HCT116 (cell line): ENCODE data around the gene LRCH1.

Experiments
- ATF3 ChIP-seq: IDR thresholded peaks from 2 replicates; pipeline ENCODE4 v1.6.1; 2012
- ELF1 ChIP-seq: IDR thresholded peaks from 2 replicates; pipeline ENCODE4 v1.6.1; 2012; ENCODE audit warnings: low read depth, borderline replicate concordance
- EZH2 ChIP-seq: fragments of 200-600 bp; sonication (generic); IDR thresholded peaks from 2 replicates; pipeline ENCODE4 v1.6.1; 2017; ENCODE audit warnings: antibody characterized with exemption, mixed run types
- EZH2phosphoT487 ChIP-seq: fragments of 200-600 bp; IDR thresholded peaks from 2 replicates; pipeline ENCODE4 v1.6.1; 2018; ENCODE audit warnings: antibody characterized with exemption, borderline replicate concordance
- POLR2A ChIP-seq: IDR thresholded peaks from 2 replicates; pipeline ENCODE4 v1.7.0; 2011; ENCODE audit warnings: borderline replicate concordance; ENCODE audit not compliant: insufficient read depth, insufficient read length; ENCODE audit errors: extremely low read depth
- POLR2AphosphoS5 ChIP-seq: IDR thresholded peaks from 2 replicates; pipeline ENCODE4 v1.6.1; 2011; ENCODE audit warnings: mild to moderate bottlenecking, low read depth, low read length, moderate library complexity
- SP1 ChIP-seq: IDR thresholded peaks from 2 replicates; pipeline ENCODE4 v1.6.1; 2012; ENCODE audit warnings: low read depth
- TCF7L2 ChIP-seq: IDR thresholded peaks from 2 replicates; pipeline ENCODE4 v1.7.0; 2011; ENCODE audit warnings: borderline replicate concordance, inconsistent platforms; ENCODE audit not compliant: insufficient read depth, insufficient read length; ENCODE audit errors: extremely low read depth
- TF ChIP-seq, protein P1 (sequence below), 3 experiments: fragments of 200-600 bp in 1 of 3; sonication (generic) in 1 of 3; IDR thresholded peaks in 2 of 3; conservative IDR thresholded peaks in 1 of 3; 2 replicates each; pipeline ENCODE4 v1.5.1; 2012 to 2017; ENCODE audit warnings: low read depth in 2 of 3, low read length in 2 of 3, antibody characterized with exemption in 1 of 3, borderline replicate concordance in 1 of 3, control low read depth in 1 of 3, mild to moderate bottlenecking in 1 of 3, mixed read lengths in 1 of 3, mixed run types in 1 of 3, moderate library complexity in 1 of 3; ENCODE audit not compliant: insufficient read depth in 1 of 3
- TF ChIP-seq, protein P2 (sequence below): IDR thresholded peaks from 2 replicates; pipeline ENCODE4 v1.6.1; 2012; ENCODE audit warnings: low read depth

- TF ChIP-seq ATF3 (no peak), EZH2 (no peak), EZH2phosphoT487 (no peak), POLR2AphosphoS5 (no peak), SP1 (no peak), TCF7L2 (no peak), POLR2A (no peak), ELF1 (no peak)
- TF ChIP-seq, protein P1, sequence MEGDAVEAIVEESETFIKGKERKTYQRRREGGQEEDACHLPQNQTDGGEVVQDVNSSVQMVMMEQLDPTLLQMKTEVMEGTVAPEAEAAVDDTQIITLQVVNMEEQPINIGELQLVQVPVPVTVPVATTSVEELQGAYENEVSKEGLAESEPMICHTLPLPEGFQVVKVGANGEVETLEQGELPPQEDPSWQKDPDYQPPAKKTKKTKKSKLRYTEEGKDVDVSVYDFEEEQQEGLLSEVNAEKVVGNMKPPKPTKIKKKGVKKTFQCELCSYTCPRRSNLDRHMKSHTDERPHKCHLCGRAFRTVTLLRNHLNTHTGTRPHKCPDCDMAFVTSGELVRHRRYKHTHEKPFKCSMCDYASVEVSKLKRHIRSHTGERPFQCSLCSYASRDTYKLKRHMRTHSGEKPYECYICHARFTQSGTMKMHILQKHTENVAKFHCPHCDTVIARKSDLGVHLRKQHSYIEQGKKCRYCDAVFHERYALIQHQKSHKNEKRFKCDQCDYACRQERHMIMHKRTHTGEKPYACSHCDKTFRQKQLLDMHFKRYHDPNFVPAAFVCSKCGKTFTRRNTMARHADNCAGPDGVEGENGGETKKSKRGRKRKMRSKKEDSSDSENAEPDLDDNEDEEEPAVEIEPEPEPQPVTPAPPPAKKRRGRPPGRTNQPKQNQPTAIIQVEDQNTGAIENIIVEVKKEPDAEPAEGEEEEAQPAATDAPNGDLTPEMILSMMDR (IDR thresholded peaks at IDR 0.05 in 2 of 3, conservative IDR thresholded peaks at IDR 0.05 in 1 of 3; ENCODE audit: borderline replicate concordance in 1 of 3, insufficient read depth in 1 of 3, low read depth in 2 of 3, low read length in 2 of 3), result 0 out of 6 replicates have a peak, but pooled peaks of 1 of the 3 experiments have one; percentile 1
- TF ChIP-seq, protein P2, sequence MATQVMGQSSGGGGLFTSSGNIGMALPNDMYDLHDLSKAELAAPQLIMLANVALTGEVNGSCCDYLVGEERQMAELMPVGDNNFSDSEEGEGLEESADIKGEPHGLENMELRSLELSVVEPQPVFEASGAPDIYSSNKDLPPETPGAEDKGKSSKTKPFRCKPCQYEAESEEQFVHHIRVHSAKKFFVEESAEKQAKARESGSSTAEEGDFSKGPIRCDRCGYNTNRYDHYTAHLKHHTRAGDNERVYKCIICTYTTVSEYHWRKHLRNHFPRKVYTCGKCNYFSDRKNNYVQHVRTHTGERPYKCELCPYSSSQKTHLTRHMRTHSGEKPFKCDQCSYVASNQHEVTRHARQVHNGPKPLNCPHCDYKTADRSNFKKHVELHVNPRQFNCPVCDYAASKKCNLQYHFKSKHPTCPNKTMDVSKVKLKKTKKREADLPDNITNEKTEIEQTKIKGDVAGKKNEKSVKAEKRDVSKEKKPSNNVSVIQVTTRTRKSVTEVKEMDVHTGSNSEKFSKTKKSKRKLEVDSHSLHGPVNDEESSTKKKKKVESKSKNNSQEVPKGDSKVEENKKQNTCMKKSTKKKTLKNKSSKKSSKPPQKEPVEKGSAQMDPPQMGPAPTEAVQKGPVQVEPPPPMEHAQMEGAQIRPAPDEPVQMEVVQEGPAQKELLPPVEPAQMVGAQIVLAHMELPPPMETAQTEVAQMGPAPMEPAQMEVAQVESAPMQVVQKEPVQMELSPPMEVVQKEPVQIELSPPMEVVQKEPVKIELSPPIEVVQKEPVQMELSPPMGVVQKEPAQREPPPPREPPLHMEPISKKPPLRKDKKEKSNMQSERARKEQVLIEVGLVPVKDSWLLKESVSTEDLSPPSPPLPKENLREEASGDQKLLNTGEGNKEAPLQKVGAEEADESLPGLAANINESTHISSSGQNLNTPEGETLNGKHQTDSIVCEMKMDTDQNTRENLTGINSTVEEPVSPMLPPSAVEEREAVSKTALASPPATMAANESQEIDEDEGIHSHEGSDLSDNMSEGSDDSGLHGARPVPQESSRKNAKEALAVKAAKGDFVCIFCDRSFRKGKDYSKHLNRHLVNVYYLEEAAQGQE, result no peak
Observed at GRCh38 chr13:46712524-46712923, 159.6 kb downstream of the LRCH1 start.
